GM18520 (cell line): ENCODE measurements around the gene CDKN2B.

Source experiments
- ATAC-seq: cut with Tn5 transposase; IDR thresholded peaks from one replicate; pipeline ENCODE4 v1.9.1; 2021; ENCODE audit not compliant: unreplicated experiment

Gene CDKN2B

DNA sequence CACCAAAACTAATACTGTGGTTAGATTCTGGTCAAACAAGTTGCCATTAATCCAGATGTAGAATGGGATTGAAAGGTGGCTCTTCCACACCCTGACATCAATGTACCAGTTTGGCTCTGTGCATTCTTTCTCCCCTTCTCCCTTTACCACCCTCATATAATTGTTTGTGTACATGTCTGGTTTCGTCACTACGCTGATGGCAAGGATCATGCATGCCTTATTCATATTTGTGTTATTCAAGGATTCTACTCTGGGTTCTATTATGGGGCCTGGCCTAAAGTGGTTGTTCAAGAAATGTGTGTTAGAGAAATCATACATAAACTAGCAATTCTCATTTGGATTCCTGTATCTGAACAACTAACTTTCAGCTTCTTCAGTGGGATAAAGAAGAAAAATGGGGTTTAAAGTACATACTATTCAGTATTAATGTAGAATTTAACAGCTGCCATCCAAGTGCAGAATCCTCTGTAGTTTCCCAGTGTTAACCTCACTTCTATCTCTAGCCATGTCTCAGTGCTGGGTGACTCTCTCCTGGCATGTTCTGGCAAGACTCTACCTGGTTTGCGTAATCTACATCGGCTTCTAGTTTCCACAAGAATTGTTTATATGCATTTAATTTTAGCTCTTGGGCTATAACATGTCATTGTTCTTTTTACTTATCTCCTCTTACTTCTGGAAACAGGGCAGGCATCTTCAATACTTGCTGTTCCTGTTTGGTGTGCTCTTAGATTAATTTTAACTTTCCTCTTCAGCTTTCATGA, 27.9 kb upstream of the CDKN2B start:
- no peak for ATAC-seq

DNA sequence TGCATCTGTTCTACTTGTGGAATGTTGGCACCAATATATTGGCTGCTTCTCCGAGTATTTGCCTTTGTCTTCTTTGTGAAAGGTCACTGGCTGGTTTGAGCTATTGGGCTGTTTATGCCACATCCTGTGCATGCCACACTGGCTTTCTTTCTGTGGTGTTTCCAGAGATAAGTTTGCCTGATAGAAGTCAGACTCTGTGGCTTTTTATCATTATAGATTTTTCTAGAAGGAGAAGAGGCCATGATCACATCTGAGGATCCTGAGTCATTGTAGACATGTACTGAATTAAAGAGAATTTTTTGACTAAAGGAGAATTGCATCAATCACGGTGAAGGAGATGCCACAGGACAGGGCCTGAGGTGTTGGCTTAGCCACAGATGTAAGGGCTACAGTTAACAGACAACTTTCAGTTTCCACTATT, 26.5 kb upstream of the CDKN2B start:
- no peak for ATAC-seq

- ATAC-seq, result no peak
Measured at GRCh38 chr9:22033012-22033630, 24.0 kb upstream of the CDKN2B start.

DNA sequence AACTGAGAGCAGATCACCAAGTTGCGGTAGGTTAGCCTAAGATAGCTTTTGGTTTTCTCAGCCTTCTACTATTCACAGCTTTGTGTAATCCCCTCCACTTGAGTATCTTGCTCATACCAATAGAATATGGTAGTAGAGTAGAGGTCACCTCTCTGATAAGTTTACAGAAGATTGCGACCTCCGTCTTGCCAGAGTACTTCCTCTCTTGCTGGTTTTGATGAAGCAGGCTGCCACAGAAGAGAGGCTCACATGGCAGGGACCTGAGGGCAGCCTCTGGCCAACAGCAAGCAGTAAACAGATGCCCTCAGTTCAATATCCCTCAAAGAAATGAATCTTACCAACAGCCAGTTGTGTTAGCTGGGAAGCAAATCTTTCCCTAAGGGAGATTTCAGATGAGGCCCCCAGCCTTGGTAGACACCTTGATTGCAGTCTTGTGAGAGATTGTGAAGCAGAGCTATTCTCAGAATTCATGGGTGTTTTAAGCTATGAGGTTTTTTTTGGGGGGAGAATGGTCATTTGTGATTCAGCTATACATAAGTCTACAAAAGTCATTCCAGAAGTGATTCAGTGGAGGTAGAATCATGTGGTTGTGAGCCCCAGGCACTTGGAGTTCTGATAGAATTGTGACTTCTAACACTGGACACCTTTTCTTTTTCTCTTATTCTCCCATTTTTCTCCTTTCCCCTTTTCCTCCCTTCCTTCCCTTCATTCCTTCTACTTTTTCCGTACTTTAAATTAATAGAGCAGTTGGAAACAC, 22.7 kb upstream of the CDKN2B start:
- no peak for ATAC-seq

DNA sequence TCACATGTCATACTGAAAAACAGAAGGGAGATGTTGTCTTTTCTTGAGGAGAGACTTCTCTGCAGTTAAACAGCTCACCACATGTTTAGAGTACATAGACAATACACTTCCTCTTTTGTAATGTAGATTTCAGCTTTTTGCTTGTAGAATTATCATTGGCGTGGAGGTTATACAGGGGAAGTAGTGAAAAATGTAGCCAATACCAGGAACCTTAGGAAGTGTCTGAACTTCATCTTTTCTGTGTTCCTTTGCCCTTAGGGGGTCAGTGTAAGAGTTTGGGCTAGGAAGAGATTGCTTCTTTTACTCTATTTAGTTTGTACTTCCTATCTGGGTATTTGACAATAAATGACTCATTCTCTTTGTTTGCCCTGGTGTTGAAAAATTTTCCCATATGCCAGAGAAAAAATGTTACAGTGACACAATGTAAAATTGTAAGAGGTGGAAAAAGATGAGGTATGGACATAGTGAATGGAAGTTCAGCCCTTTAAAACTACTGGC, 21.0 kb upstream of the CDKN2B start:
- no peak for ATAC-seq

GRCh38 chr9:22029231-22029630, 20.1 kb upstream of the CDKN2B start:
- no peak for ATAC-seq

- ATAC-seq, result no peak
Measured at GRCh38 chr9:22028394-22028793, 19.3 kb upstream of the CDKN2B start.

- no peak for ATAC-seq
Measured at GRCh38 chr9:22026696-22027095, 17.6 kb upstream of the CDKN2B start.

DNA sequence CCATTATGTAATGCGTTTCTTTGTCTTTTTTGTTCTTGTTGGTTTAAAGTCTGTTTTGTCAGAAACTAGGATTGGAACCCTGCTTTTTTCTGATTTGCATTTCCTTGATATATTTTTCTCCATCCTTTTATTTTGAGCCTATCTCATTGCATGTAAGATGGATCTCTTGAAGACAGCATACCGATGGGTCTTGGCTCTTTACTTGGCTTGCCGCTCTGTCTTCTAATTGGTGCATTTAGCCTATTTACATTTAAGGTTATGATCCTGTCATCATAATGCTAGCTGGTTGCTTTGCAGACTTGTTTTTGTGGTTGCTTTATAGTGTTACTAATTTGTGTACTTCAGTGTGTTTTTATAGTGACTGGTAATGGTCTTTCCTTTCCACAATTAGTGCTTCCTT, 13.3 kb upstream of the CDKN2B start:
- ATAC-seq, result no peak

DNA sequence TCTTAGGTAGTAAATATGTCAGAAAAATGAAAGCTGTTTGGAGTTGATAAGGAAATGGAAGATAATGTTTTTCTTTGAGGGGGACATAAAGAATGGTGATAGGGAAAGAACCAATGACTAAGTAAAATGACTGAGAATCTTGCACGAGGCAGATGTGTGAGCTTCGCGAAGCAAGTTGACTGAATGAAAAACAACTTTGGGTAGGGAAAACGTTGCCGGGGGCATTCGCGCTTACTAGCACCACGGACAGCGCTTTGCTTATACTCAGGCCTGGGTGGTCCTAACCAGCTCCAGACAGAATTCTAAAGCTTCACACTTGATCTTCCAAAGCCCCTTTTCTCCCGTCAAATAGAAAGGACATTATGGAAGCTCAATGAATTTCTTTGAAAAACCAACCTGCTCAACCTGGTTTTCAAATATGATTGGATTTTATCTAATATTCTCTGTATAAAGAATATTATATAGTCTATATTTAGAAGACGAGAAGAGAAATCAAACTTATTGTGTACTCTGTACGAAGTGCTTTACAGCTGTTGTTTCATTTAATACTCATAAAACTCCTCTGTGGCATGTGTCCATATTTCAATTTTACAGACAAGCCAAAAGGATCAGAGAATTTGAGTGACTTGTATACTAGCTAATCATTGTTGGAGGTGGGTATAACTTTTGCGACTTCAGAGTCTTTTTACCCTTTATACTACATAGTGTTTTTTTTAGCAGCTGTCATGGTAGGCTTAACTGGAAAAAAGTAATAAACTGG, 1.9 kb upstream of the CDKN2B start:
- ATAC-seq, result no peak

DNA sequence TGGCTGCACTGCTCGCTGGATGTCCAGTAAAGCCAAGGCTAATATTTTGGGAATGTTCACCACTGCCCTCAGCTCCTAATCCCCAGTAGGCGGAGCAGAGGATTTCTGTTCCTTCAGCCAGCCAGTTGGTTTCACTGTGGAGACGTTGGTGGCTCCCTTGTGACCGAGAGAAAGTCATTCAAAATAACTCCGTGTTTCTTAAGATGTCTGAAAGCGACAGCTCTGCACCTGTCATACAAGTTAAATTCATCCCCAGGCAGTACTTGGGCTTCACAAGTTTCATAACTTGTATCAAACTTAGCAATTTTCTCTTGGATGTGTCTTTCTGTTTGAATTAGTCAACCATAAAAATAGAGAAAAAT, 382 bp upstream of the CDKN2B start:
- ATAC-seq, result peak; percentile 15

- ATAC-seq, result no peak
Measured at GRCh38 chr9:22008384-22008716, 755 bp downstream of the CDKN2B start.

- no peak for ATAC-seq
Measured at GRCh38 chr9:22005702-22006606, 3.2 kb downstream of the CDKN2B start.

GRCh38 chr9:22005021-22005701, 3.9 kb downstream of the CDKN2B start:
- ATAC-seq, result no peak

GRCh38 chr9:22002038-22002437, 7.1 kb downstream of the CDKN2B start:
- ATAC-seq, result no peak

DNA sequence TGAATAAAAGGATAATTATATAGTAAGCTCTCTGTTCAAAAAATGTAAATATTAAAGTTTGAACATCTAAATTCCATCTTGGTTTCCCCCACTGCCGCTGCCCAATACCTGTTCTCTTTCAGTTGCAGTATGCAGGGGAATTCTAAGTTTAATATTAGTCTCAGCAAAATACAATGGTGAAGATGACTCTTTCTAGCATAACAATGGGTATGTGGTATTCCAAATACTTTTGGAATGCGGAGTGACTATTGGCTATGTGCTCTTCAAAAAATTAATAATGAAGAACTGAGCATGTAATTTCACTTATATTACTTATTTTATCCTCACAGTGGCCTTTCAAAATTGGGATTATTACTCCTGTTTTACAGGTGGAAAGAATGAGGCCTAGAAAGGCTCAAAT, 11.1 kb downstream of the CDKN2B start:
- ATAC-seq, result no peak

DNA sequence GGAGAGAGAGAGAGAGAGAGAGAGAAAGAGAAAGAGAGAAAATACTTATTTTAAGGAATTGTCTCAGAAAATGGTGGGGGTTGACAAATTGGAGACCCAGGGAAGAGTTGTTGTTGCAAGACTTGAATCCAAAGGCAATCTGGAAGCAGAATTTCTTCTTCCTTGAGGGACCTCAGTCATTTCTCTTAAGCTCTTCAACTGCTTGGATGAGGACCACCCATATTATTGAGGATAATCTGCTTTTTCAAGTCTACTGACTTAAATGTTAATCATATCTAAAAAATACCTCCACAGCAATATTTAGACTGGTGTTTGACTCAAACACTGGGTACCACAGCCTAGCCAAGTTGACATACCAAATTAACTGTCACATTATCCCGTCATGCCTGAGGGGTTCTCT, 11.6 kb downstream of the CDKN2B start:
- no peak for ATAC-seq

DNA sequence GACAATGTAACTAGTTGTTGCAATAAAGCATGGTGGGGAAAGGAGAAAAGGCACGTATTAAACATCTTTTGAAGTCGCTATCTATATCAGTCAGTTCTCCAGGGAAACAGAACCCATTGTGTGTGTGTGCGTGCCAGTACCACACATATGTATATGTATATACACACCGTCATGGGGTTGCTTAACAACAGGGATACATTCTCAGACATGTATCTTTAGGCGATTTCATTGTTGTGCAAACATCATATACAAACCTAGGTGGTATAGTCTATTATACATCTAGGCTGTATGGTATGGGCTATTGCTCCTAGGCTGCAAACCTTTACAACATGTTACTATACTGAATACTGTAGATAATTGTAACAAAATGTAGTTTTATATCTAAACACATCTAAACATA, 12.2 kb downstream of the CDKN2B start:
- no peak for ATAC-seq

- ATAC-seq, result no peak
Measured at GRCh38 chr9:21996438-21996837, 12.7 kb downstream of the CDKN2B start.
